GM19193 (cell line): ENCODE results near the gene MYLK4.

Source experiments
- POLR2A ChIP-seq: IDR thresholded peaks from 4 replicates; pipeline ENCODE4 v1.6.1; 2011; ENCODE audit not compliant: insufficient read depth, insufficient read length; ENCODE audit errors: extremely low read depth

MYLK4 gene

DNA sequence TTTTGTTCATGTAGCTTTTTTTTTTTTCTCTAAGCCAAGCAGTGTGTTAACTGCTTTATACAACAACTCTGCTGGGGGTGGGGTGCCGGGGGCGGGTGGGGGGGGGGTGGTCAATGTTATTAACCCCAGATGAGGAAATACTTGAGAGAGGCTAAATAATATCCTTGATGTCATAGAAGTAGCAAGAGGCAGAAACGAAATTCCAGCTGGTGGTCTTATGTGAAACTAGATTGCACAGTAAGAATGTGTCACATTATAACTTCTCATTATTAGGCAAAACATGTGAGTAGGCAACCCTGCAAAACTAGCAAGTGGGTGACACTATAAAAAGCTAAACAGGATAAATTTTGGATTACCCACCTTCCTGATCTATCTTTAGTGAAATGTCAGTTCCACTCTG, 12.8 kb downstream of the MYLK4 start:
- no peak for TF ChIP-seq POLR2A

DNA sequence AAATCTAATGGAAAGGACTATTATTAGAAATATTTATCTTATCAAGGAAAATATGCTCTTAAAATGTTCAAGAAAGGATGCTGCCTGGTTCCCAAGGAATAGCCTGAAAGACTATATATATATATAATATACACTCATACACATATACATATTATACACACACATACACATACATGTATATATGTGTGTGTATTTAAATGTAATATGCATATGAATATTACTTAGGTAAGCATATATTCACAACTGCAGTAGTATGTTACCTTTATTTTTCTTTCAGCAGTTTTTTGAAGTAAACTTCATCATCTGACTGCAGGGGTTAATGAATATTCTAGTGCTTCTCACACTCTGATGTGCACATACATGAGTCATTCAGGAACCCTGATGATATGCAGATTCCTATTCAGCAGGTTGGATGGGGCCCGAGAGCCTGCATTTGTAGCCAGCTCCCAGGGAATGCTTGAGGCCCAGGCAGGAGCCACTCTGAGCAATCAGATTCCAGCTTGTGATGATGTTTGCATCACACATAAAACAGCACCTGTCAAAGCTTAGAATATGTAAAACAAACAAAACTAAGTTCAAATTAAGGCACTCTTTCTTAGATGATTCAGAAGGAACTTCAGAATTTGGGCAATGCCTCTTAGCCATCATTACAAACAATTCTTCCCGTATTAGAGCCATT, 16.1 kb downstream of the MYLK4 start:
- no peak for TF ChIP-seq POLR2A

DNA sequence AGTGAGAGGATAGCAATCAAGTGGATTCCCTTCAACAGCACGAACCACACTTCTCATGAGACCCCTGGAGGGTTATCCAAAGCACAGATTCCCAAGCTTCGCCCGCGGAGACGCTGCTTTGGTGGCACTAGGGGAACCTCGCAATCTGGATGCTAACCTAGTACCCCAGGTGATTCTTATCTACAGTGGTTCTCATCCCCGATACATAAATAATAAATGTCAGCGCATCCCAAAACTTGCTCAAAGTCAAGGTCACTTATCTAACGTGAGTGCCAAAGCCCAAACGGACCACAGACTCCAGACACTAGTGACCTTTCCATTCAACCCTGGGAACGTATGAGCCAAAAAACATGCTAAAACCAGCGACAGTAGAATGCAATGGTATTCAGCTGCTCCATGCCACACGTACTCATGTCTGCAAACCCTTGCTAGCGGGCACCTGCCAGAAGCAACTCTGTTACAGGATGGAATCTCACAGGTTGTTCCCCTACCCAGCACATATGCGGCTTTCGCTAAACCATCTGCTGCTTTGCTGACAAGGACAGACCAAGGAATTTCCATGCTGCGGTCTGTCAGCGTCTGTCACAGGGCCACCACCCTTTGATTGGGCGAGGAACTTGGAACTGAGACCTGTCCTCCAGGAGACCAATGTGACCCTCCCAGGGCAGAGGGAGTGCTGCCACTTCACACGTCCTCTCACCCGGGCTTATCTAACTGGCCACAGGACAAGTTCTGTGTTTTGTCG, 16.8 kb downstream of the MYLK4 start:
- no peak for TF ChIP-seq POLR2A

DNA sequence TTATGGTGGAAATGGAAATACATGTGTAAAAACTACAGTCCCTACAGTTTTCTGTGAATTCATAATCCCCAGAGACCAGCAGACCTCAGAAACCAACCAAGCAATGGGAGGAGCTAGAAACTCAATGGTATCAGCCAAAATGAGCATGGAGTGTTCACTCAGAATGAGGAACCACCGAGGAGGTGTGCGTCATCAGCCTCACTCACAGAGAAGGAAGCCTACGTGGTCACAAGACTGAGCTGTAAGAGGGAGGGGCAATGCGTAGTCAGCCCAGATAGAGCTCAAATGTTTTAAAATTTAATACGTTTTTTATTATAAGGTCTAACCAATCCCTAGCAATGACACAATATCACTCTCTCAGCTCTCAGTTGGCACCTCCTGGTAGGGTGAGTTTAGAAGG, 17.4 kb downstream of the MYLK4 start:
- TF ChIP-seq POLR2A, result no peak

DNA sequence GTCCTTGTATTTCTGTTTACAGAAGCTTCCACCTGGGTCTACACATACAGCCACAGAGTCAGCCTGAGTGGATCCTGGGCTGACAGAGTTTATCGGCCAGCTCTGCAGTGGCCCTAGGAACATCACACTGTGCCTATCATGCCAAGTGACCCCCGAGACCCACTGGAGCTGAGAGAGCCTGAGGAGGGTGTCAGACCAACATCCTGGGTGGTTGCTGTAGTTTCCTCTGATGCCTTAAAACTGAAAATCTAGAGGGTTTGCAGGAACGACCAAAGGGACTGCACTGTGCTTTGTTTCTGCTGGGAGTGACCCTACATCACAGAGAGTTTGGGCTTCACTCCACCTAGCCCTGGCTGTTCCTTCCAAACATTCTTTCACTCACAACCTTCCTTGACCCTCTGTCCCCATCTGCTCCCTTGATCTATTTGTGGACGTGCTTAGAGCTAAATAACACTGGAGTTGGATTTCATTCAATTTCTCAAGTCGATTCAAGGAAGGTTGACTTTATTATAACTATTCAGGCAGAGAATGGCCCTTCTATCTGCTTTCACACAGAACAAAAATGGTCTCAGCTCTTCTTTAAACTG, 18.1 kb downstream of the MYLK4 start:
- no peak for TF ChIP-seq POLR2A

DNA sequence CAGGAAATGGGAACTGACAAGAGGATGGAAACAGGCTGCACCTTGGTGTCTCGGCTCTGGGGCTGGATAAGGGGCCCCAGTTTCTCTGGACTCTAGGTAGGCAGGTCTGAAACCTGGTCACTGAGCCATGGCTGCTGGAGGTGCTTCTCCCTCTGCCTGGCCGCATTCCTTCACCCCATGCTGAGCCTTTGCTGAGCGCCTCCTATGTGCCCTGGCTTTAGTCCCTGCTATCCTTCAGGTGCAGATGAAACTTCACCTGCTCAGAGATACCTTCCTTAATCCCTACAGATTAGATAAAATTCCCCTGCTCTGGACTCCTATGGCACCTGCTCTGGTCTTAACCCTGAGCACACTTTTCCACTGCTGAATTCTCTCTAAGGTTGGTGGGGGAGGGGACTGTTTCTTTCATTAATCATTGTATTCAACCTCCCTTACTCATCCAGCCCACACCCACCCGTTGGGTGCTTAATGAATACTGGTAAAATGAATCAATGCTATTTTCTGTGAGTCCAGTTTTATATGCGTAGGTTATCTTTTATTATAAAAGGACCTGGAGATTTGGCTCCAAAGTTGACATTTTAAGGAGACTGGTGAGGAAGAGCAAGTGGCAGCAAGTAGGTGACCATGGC, 19.3 kb downstream of the MYLK4 start:
- TF ChIP-seq POLR2A, result no peak

DNA sequence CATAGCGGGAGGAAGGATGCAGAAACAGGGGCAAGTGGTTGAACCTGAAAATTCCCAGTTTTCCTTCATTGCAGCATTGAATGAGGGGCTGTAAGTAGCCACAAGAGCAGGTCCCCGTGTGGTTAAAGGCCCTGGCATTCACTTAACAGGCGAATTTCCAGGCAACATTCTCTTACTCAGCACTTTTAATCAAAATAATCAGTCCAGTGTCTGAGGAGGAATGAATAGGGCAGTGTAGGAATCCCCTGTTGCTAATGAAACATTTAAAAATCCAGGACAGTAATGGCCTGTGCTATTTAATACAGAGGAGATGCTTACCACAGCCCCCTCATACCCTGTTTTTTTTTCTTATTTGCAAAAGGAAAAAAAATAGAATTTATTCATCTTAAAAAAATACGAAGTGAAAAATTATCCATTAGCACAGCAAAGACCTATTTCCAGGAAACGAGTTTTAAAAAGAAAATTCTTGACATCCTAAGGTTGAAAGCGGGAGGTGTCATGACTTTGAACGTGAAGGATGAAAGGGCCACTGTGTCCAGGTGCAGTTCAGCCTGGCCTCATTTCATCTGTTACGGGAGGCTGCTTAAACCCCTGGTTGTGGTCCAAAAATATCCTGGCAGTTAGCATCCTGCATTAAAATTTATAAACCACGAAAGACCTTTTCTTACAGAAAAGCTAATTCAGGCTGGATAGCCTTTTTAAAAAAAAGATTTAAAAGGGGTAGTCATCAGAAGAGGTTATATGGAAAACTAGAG, 20.2 kb downstream of the MYLK4 start:
- TF ChIP-seq POLR2A, result no peak

DNA sequence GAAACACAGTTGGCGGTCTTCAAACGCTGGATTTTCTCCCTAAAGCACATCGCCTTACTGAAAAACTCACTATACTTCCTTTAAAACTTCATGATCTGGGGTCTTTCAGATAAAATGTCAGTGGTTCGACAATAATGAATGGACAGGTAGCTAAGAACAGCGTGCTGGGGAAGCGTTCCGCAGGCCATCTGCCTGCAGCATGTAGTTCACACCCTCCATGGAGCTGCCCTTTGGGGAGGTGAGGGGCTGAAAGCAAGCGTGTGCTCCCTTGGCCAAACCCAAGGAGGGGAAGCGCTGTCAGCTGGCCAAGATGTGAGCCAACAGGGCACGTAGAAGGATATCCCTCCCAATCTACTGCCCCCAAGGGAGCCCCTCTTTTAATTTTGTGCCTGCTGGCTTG, 20.8 kb downstream of the MYLK4 start:
- no peak for TF ChIP-seq POLR2A

DNA sequence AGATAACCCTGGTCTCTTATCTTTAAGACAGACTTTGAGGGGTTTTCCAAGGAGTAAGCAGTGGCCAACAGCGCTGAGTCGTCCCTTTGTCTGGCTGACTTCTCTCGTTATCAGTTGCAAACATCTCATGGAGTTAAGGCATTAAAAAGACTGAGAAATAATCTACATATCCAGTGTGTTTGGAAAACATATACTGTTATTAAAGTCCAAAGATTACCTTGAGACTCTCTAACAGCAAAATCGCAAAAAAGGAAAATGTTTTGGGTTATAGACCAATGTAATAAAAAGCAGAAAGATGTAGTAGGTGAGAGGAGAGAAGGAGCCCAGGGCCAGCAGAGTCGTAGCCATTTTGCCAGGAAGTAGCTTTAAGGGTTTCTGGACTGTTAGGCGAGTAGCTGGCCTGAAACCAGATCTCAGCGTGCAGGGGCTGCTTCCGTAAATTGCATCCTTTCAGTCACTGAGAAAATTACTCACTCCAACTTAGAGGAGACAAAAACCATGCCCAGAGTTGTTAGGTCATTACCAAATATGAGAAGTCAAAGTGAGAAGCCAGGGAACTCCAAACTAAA, 24.6 kb downstream of the MYLK4 start:
- TF ChIP-seq POLR2A, result no peak

DNA sequence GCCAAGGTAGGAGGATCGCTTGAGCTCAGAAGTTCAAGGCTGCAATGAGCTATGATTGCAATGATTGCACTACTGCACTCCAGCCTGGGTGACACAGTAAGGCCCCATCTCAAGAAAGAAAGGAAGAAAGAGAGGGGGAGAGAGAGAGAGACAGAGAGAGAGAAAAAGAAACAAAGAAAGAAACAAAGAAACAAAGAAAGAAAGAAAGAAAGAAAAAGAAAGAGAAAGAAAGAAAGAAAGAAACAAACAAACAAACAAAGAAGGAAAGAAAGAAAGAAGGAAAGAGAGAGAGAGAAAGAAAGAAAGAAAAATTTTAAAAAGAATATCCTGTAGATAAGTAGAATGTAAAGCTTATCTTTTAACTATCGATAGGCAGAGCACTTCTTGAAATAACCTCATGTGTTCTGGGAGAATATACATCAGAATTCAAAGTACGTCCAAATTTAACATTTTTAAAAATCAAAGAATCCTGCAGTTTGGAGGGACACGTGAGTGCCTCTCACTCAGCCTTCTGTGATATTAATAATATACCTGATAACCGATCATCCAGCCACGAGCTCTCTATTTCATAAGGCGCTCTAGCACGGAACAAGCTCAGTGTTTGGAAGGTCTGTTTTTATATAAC, 25.2 kb downstream of the MYLK4 start:
- no peak for TF ChIP-seq POLR2A

DNA sequence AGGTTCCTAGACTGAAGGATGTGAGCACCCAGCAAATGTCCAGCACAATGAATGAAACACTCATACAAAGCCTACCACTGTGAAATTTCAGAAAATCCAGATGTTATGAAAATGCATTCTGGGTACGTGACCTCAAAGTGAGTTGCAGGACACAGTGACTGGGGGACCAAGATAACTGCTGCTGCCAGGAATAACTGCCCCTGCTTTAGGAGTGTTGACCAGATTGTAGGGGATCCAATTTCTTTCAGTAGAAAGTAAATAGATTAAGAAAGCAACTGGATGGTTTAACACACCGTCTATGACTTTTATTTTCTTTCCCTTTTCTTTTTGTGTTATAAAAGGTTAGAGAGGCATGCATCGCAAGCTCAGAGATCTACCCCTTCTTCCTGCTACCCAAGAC, 29.5 kb downstream of the MYLK4 start:
- TF ChIP-seq POLR2A, result no peak

DNA sequence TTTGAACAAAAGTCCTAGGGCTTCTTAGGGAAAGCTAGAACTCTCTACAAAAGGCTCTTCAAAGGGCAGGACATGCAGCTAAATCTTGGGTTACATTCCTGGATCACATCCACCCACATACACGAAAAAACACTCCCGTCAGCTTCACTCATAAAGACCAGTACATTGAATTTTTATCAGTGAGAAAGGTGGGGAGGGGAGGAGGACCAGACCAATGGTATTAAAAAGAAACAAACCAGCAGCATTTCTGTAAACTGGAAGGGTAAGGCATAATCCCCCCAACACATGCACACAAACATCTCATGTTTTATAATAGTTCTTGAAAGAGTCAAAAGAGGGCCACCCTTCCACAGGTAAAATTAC, 31.6 kb downstream of the MYLK4 start:
- no peak for TF ChIP-seq POLR2A

DNA sequence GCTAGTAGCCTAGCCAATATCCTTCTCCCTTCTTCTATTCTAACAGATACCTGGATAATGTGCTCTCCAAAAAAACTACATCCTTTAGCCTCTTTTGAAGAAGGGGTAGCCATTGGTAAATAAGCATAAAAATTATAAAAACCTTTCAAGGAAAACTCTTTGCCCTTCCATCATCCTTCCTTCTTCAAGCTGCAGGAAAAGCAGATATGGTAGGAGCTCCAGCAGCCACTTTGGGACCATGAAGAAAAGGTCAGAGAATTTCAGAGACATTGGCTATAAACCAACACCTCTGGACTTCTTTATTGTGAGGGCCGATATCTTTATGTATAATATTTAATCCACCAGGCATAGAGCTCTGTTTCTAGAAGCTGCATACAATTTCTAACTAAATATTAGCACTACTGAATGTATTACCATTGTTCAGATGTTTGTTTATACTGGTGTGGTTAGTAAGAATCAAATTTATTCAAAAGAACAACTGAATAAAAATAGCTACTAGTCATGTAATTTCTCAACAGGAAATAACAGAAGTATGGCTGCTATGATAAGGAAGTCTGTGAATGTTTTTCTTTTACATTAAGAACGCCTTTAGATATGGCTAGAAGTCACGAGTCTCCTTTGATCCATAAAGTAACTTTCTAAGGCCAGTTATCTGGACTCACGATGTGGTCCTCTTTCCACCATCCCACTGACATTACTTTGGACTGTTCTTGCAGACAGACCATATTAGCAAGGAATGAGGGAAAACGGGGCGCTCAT, 32.2 kb downstream of the MYLK4 start:
- TF ChIP-seq POLR2A, result no peak
